OCI-LY7 (cell line): ENCODE results near the gene SART1.

Source experiments
- CTCF ChIP-seq: fragments of 200-600 bp; sonication (generic); conservative IDR thresholded peaks from 2 replicates; pipeline ENCODE4 v1.5.1; 2014; ENCODE audit warnings: mild to moderate bottlenecking, antibody characterized with exemption, low read length, moderate library complexity, mixed read lengths
- EZH2phosphoT487 ChIP-seq: fragments of 200-600 bp; sonication (generic); IDR thresholded peaks from 2 replicates; pipeline ENCODE4 v1.6.1; 2018; ENCODE audit warnings: low read depth, borderline replicate concordance, mild to moderate bottlenecking, mixed run types, antibody characterized with exemption, low read length, moderate library complexity, mixed read lengths

GRCh38 chr11:65997286-65997685, 35.8 kb downstream of the SART1 start:
- TF ChIP-seq CTCF (no peak), EZH2phosphoT487 (no peak)
